H9 (cell line): ENCODE results near the gene MEDAG. TPM values are rescaled to one million over a fixed set of nuclear protein-coding genes. Genes with fewer than 3 reads are reported as not detected.
A peak's percentile ranks its signal among the peaks of the same experiment; 100 is the strongest.

ENCODE experiments used
- DNase-seq: peaks from one replicate; pipeline ENCODE4 v3.0.0-alpha.2; 2017
- H2AFZ ChIP-seq: one replicate; pipeline ENCODE4 v1.6.1; 2013; ENCODE audit warnings: mild to moderate bottlenecking, low read length, control low read depth, moderate library complexity
- H2AK5ac ChIP-seq: 2 replicates; pipeline ENCODE4 v1.6.1; 2013; ENCODE audit warnings: low read length, control low read depth, mixed read lengths; ENCODE audit not compliant: insufficient read length
- H2BK120ac ChIP-seq: one replicate; pipeline ENCODE4 v1.6.1; 2013; ENCODE audit warnings: low read depth, mild to moderate bottlenecking, low read length, control low read depth, inconsistent platforms; ENCODE audit not compliant: poor library complexity, severe bottlenecking
- H2BK12ac ChIP-seq: 2 replicates; pipeline ENCODE4 v1.6.1; 2013; ENCODE audit warnings: low read length, control low read depth, mixed read lengths, low read depth; ENCODE audit not compliant: insufficient read length
- H2BK15ac ChIP-seq: 2 replicates; pipeline ENCODE4 v1.6.1; 2013; ENCODE audit warnings: low read depth, low read length, control low read depth
- H2BK20ac ChIP-seq: one replicate; pipeline ENCODE4 v1.6.1; 2013; ENCODE audit warnings: low read depth, mild to moderate bottlenecking, low read length, control low read depth, inconsistent platforms; ENCODE audit not compliant: poor library complexity, severe bottlenecking
- H2BK5ac ChIP-seq: 2 replicates; pipeline ENCODE4 v1.6.1; 2013; ENCODE audit warnings: low read length, control low read depth, mixed read lengths; ENCODE audit not compliant: insufficient read length
- H3K14ac ChIP-seq: 2 replicates; pipeline ENCODE4 v1.6.1; 2013; ENCODE audit warnings: low read length, control low read depth; ENCODE audit not compliant: insufficient read depth
- H3K18ac ChIP-seq: 2 replicates; pipeline ENCODE4 v1.6.1; 2013; ENCODE audit warnings: low read depth, mild to moderate bottlenecking, mixed read lengths, low read length, control low read depth; ENCODE audit not compliant: insufficient read length
- H3K23ac ChIP-seq: 2 replicates; pipeline ENCODE4 v1.6.1; 2013; ENCODE audit warnings: low read length, control low read depth, mixed read lengths, low read depth; ENCODE audit not compliant: insufficient read length
- H3K23me2 ChIP-seq: 2 replicates; pipeline ENCODE4 v1.6.1; 2013; ENCODE audit warnings: low read depth, mild to moderate bottlenecking, mixed read lengths, low read length, control low read depth; ENCODE audit not compliant: insufficient read length, poor library complexity, severe bottlenecking
- H3K27ac ChIP-seq: 2 replicates; pipeline ENCODE4 v1.5.1; 2013; ENCODE audit warnings: low read length, control low read depth, mixed read lengths, low read depth; ENCODE audit not compliant: insufficient read length
- H3K27me3 ChIP-seq: 2 replicates; pipeline ENCODE4 v1.6.1; 2013; ENCODE audit warnings: low read length, control low read depth, inconsistent platforms; ENCODE audit not compliant: insufficient read depth
- H3K4ac ChIP-seq: 2 replicates; pipeline ENCODE4 v1.6.1; 2013; ENCODE audit warnings: low read depth, mild to moderate bottlenecking, control low read depth, inconsistent platforms, low read length, moderate library complexity
- H3K4me1 ChIP-seq: 2 replicates; pipeline ENCODE4 v1.6.1; 2013; ENCODE audit warnings: low read length, control low read depth, inconsistent platforms; ENCODE audit not compliant: insufficient read depth
- H3K4me2 ChIP-seq: 2 replicates; pipeline ENCODE4 v1.6.1; 2013; ENCODE audit warnings: low read length, control low read depth, mixed read lengths; ENCODE audit not compliant: insufficient read length, insufficient read depth
- H3K56ac ChIP-seq: 2 replicates; pipeline ENCODE4 v1.6.1; 2013; ENCODE audit warnings: low read depth, mild to moderate bottlenecking, mixed read lengths, low read length, control low read depth; ENCODE audit not compliant: insufficient read length
- H3K79me1 ChIP-seq: 2 replicates; pipeline ENCODE4 v1.6.1; 2013; ENCODE audit warnings: low read depth, mild to moderate bottlenecking, moderate library complexity, low read length, control low read depth, inconsistent platforms; ENCODE audit not compliant: insufficient read depth, poor library complexity, severe bottlenecking
- H3K79me2 ChIP-seq: 2 replicates; pipeline ENCODE4 v1.6.1; 2013; ENCODE audit warnings: low read length, control low read depth, inconsistent platforms; ENCODE audit not compliant: insufficient read depth
- H3K9ac ChIP-seq: 2 replicates; pipeline ENCODE4 v1.6.1; 2013; ENCODE audit warnings: low read length, control low read depth, mixed read lengths; ENCODE audit not compliant: insufficient read length; ENCODE audit errors: extremely low read depth
- H3K9me3 ChIP-seq: one replicate; pipeline ENCODE4 v1.6.1; 2013; ENCODE audit warnings: low read depth, low read length, inconsistent platforms; ENCODE audit not compliant: control insufficient read depth
- H3T11ph ChIP-seq: one replicate; pipeline ENCODE4 v1.6.1; 2013; ENCODE audit warnings: mild to moderate bottlenecking, low read length, control low read depth, inconsistent platforms
- H4K20me1 ChIP-seq: one replicate; pipeline ENCODE4 v1.6.1; 2013; ENCODE audit not compliant: control insufficient read depth, insufficient read length, insufficient read depth
- H4K5ac ChIP-seq: 2 replicates; pipeline ENCODE4 v1.6.1; 2013; ENCODE audit warnings: low read depth, mild to moderate bottlenecking, mixed read lengths, low read length, control low read depth; ENCODE audit not compliant: insufficient read length
- H4K8ac ChIP-seq: replicated peaks from 2 replicates; pipeline ENCODE4 v1.6.1; 2013; ENCODE audit warnings: low read length, control low read depth, mixed read lengths, low read depth; ENCODE audit not compliant: insufficient read length
- H4K91ac ChIP-seq: 2 replicates; pipeline ENCODE4 v1.6.1; 2013; ENCODE audit warnings: low read depth, mild to moderate bottlenecking, moderate library complexity, mixed read lengths, low read length, control low read depth; ENCODE audit not compliant: insufficient read length
- H3K27ac Mint-ChIP-seq, 3 experiments: 2 replicates in 2 of 3; 3 replicates in 1 of 3; pipeline ENCODE4 v1.8.0; 2020 to 2021; ENCODE audit warnings: mixed read lengths in 3 of 3, mild to moderate bottlenecking in 1 of 3, moderate library complexity in 1 of 3
- H3K27me3 Mint-ChIP-seq: 2 replicates; pipeline ENCODE4 v1.8.0; 2021; ENCODE audit warnings: low read depth, mild to moderate bottlenecking, moderate library complexity, mixed read lengths
- H3K36me3 Mint-ChIP-seq, 3 experiments: 2 replicates in 2 of 3; 3 replicates in 1 of 3; pipeline ENCODE4 v1.8.0; 2020 to 2021; ENCODE audit warnings: low read depth in 3 of 3, mixed read lengths in 3 of 3; ENCODE audit not compliant: insufficient read depth in 1 of 3
- H3K4me1 Mint-ChIP-seq, 2 experiments: 2 replicates each; pipeline ENCODE4 v1.8.0; 2020; ENCODE audit warnings: mixed read lengths in 2 of 2
- H3K4me3 Mint-ChIP-seq, 2 experiments: 2 replicates in 1 of 2; 3 replicates in 1 of 2; pipeline ENCODE4 v1.8.0; 2020 to 2021; ENCODE audit warnings: mild to moderate bottlenecking in 2 of 2, mixed read lengths in 2 of 2, moderate library complexity in 1 of 2
- H3K9me3 Mint-ChIP-seq, 2 experiments: 2 replicates in 1 of 2; 3 replicates in 1 of 2; pipeline ENCODE4 v1.8.0; 2020; ENCODE audit warnings: mild to moderate bottlenecking in 2 of 2, mixed read lengths in 2 of 2, moderate library complexity in 1 of 2
- WGBS: extraction: QIAGEN DNeasy Blood & Tissue Kit; methylation state at CpG from one replicate; pipeline ENCODE4 v1.1.7; 2013; ENCODE audit warnings: missing lambda C conversion rate, low lambda C conversion rate, mixed read lengths; ENCODE audit not compliant: insufficient read length; ENCODE audit errors: extremely low coverage; 5-methylcytosine and 5-hydroxymethylcytosine counted together
- total RNA-seq: library from RNA; stranded (reverse); gene quantifications from 2 replicates; pipeline ENCODE4 v1.2.1, GENCODE V29; 2021
- TF ChIP-seq, protein P1 (sequence below): fragments of 200-600 bp; sonication (generic); conservative IDR thresholded peaks from 3 replicates; pipeline ENCODE4 v1.8.0; 2021; ENCODE audit warnings: antibody characterized with exemption, mild to moderate bottlenecking

The MEDAG gene
- total RNA-seq, 1 experiment from 2014 or later: 0.87 TPM

DNA sequence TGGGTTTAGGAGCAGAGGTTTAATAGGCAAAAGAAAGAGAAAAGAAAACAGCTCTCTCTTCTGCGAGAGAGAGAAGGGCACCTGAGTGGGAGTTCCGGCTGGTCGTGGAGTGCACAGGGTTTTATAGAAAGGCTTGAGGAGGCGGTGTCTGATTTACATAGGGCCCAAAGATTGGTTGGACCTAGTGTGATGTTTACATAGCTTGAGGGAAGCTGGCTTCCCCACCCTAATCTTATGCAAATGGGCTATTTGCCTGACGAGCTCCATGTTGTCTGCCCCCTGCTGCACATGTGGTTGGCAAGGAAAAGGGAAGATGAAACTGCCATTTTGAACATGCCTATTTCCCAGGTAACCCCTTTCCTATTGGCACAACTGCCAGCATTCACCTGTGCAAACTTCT is 21.5 kb upstream of the MEDAG start:
- H3K23ac ChIP-seq: no peak overlapping the region
- no peaks in the 10 kb centered on the region for H3K79me2 ChIP-seq
- DNase-seq: no peak
- H3K27ac Mint-ChIP-seq: peak overlapping the region in 2 of 3 experiments; percentile 58 to 70; a peak in 2 of 7 replicates
- H2BK15ac ChIP-seq: no peak overlapping the region
- no peaks in the 10 kb centered on the region for H3K27me3 Mint-ChIP-seq
- no peak overlapping the region for H4K8ac ChIP-seq
- no CpG with 5 or more reads among the region's 5 CpGs for WGBS
- no peak overlapping the region for H3K4ac ChIP-seq
- H3K79me1 ChIP-seq: no peaks in the 10 kb centered on the region
- no peak overlapping the region for H3K56ac ChIP-seq
- peaks cover 12 to 13% of the 10 kb centered on the region in 2 experiments for H3K9me3 Mint-ChIP-seq
- H4K91ac ChIP-seq: no peak overlapping the region
- no peak overlapping the region for H2BK120ac ChIP-seq
- no peak overlapping the region for H2AK5ac ChIP-seq
- H3K4me1 Mint-ChIP-seq: peaks cover 11 to 25% of the 10 kb centered on the region in 2 experiments
- no peak overlapping the region for H3K4me2 ChIP-seq
- H3K23me2 ChIP-seq: no peaks in the 10 kb centered on the region
- H2BK5ac ChIP-seq: no peak overlapping the region
- no peaks in the 10 kb centered on the region for H3K9me3 ChIP-seq
- TF ChIP-seq, protein P1, sequence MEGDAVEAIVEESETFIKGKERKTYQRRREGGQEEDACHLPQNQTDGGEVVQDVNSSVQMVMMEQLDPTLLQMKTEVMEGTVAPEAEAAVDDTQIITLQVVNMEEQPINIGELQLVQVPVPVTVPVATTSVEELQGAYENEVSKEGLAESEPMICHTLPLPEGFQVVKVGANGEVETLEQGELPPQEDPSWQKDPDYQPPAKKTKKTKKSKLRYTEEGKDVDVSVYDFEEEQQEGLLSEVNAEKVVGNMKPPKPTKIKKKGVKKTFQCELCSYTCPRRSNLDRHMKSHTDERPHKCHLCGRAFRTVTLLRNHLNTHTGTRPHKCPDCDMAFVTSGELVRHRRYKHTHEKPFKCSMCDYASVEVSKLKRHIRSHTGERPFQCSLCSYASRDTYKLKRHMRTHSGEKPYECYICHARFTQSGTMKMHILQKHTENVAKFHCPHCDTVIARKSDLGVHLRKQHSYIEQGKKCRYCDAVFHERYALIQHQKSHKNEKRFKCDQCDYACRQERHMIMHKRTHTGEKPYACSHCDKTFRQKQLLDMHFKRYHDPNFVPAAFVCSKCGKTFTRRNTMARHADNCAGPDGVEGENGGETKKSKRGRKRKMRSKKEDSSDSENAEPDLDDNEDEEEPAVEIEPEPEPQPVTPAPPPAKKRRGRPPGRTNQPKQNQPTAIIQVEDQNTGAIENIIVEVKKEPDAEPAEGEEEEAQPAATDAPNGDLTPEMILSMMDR: no peak
- no peak overlapping the region for H3K14ac ChIP-seq
- no peak overlapping the region for H3K4me3 Mint-ChIP-seq
- no peak overlapping the region for H3K18ac ChIP-seq
- peaks cover 20 to 36% (median 27%) of the 10 kb centered on the region in 3 experiments for H3K36me3 Mint-ChIP-seq
- no peak overlapping the region for H3K27ac ChIP-seq
- no peaks in the 10 kb centered on the region for H4K20me1 ChIP-seq
- H3T11ph ChIP-seq: no peak overlapping the region
- H3K4me1 ChIP-seq: no peaks in the 10 kb centered on the region
- H2BK20ac ChIP-seq: no peak overlapping the region
- H4K5ac ChIP-seq: no peak overlapping the region
- no peak overlapping the region for H2AFZ ChIP-seq
- H3K9ac ChIP-seq: no peak overlapping the region
- no peak overlapping the region for H2BK12ac ChIP-seq
- no peaks in the 10 kb centered on the region for H3K27me3 ChIP-seq
